Raji (cell line): ENCODE measurements around the gene MTCH1.
A peak's percentile ranks its signal among the peaks of the same experiment; 100 is the strongest.

ENCODE experiments used
- POLR2A ChIP-seq: IDR thresholded peaks from 2 replicates; pipeline ENCODE4 v1.6.1; 2011; ENCODE audit warnings: low read depth, low read length, control low read depth; ENCODE audit not compliant: insufficient read depth

The MTCH1 gene

GRCh38 chr6:36969988-36970891 is 15.8 kb downstream of the MTCH1 start:
- TF ChIP-seq POLR2A = no peak

GRCh38 chr6:36969240-36969691 is 16.7 kb downstream of the MTCH1 start:
- no peak for TF ChIP-seq POLR2A

GRCh38 chr6:36968266-36968977 is 17.6 kb downstream of the MTCH1 start:
- TF ChIP-seq POLR2A = no peak

- TF ChIP-seq POLR2A = no peak
Measured at GRCh38 chr6:36967757-36968156, 18.2 kb downstream of the MTCH1 start.

GRCh38 chr6:36967301-36967700 is 18.7 kb downstream of the MTCH1 start:
- no peak for TF ChIP-seq POLR2A

GRCh38 chr6:36964908-36965307 is 21.1 kb downstream of the MTCH1 start:
- TF ChIP-seq POLR2A = no peak

GRCh38 chr6:36964349-36964748 is 21.6 kb downstream of the MTCH1 start:
- TF ChIP-seq POLR2A = no peak

GRCh38 chr6:36963451-36964290 is 22.3 kb downstream of the MTCH1 start:
- peak; percentile 48 for TF ChIP-seq POLR2A

- no peak for TF ChIP-seq POLR2A
Measured at GRCh38 chr6:36962874-36963273, 23.1 kb downstream of the MTCH1 start.

- no peak for TF ChIP-seq POLR2A
Measured at GRCh38 chr6:36961441-36962435, 24.3 kb downstream of the MTCH1 start.

- TF ChIP-seq POLR2A = no peak
Measured at GRCh38 chr6:36959555-36960250, 26.3 kb downstream of the MTCH1 start.

GRCh38 chr6:36958775-36959554 is 27.0 kb downstream of the MTCH1 start:
- no peak for TF ChIP-seq POLR2A
